Colonic mucosa (tissue), 4 donors: ENCODE data around the gene HOXA11. TPM values are rescaled to one million over a fixed set of nuclear protein-coding genes. Genes with fewer than 3 reads are reported as not detected.

ENCODE experiments used
- DNase-seq: peaks from one replicate; pipeline ENCODE4 v3.0.0-alpha.2; 2020
- H3K27ac ChIP-seq: fragments of 200-600 bp; one replicate; pipeline ENCODE4 v1.8.0; 2021
- H3K27me3 ChIP-seq: fragments of 200-600 bp; one replicate; pipeline ENCODE4 v1.8.0; 2021
- H3K36me3 ChIP-seq: fragments of 200-600 bp; one replicate; pipeline ENCODE4 v1.8.0; 2021
- H3K4me1 ChIP-seq: fragments of 200-600 bp; one replicate; pipeline ENCODE4 v1.8.0; 2021; ENCODE audit warnings: mild to moderate bottlenecking
- H3K4me3 ChIP-seq: fragments of 200-600 bp; one replicate; pipeline ENCODE4 v1.8.0; 2021
- H3K9ac ChIP-seq, 2 donors: one replicate each; pipeline ENCODE4 v1.7.0; 2013; ENCODE audit warnings: control low read depth in 2 of 2, low read depth in 2 of 2, low read length in 2 of 2
- H3K9me3 ChIP-seq: fragments of 200-600 bp; one replicate; pipeline ENCODE4 v1.8.0; 2021
- intact Hi-C: fragments of 100-400 bp; cut with DNase I; formaldehyde crosslinking; loops from one replicate; pipeline ENCODE4 v1.14.1; 2022
- total RNA-seq, 2 donors: library from RNA; stranded (reverse); fragmentation: NEBNext Ultra II Directional in 1 of 2; extraction: Animal tissue kit (Norgen Biotek cat#: 25700) in 1 of 2; gene quantifications; one replicate each; pipeline ENCODE4 v1.2.1, GENCODE V29; 2021
- TF ChIP-seq, protein P1 (sequence below): fragments of 200-600 bp; IDR thresholded peaks from one replicate; pipeline ENCODE4 v1.8.0; 2022; ENCODE audit warnings: antibody characterized with exemption, mild to moderate bottlenecking
- donor health status: healthy.
- donor health status: DM: no; HTN: no; CAD: no.
- donor health status: DM: no; HTN: no; CAD: no.

HOXA11 gene
- total RNA-seq, 2 donors from 2014 or later, result 2.9 to 3.7 TPM

DNA sequence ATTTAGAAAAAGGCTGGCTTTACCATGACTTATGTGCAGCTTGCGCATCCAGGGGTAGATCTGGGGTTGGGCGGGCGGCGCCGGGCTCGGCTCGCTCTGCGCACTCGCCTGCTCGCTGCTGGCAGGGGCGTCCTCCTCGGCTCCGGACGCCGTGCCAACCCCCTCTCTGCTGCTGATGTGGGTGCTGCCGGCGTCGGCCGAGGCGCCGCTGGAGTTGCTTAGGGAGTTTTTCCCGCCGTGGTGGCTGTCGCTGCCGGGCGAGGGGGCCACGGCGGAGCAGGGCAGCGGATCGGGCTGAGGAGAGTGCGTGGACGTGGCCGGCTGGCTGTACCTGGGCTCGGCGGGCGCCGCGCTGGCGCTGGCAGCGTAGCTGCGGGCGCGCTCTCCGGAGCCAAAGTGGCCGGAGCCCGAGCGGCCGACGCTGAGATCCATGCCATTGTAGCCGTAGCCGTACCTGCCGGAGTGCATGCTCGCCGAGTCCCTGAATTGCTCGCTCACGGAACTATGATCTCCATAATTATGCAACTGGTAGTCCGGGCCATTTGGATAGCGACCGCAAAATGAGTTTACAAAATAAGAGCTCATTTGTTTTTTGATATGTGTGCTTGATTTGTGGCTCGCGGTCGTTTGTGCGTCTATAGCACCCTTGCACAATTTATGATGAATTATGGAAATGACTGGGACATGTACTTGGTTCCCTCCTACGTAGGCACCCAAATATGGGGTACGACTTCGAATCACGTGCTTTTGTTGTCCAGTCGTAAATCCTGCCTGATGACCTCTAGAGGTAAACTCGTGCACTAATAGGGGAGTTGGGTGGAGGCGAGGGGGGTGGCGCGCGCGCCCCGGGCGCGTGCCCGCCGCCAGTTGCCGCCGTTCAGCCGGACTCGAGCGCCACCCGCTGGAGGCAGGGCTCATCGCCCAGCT lies 41.7 kb downstream of the HOXA11 start, which contains the start of gene HOXA5:
Gene HOXA5 (minus strand): TSS at position 659 of the 927 bp plus-strand sequence. CDS start 74 bp downstream, at position 585.
- Histone ChIP-seq H3K4me1 (peaks cover 17% of the 10 kb centered on the region), H3K36me3 (no peaks in the 10 kb centered on the region), H3K9me3 (no peaks in the 10 kb centered on the region), H3K27ac (peak within 1 kb of the TSS; percentile 84), H3K4me3 (peak within 1 kb of the TSS; percentile 43), H3K9ac (peak within 1 kb of the TSS; percentile 75 to 100), H3K27me3 (no peaks in the 10 kb centered on the region)
- TF ChIP-seq, protein P1, sequence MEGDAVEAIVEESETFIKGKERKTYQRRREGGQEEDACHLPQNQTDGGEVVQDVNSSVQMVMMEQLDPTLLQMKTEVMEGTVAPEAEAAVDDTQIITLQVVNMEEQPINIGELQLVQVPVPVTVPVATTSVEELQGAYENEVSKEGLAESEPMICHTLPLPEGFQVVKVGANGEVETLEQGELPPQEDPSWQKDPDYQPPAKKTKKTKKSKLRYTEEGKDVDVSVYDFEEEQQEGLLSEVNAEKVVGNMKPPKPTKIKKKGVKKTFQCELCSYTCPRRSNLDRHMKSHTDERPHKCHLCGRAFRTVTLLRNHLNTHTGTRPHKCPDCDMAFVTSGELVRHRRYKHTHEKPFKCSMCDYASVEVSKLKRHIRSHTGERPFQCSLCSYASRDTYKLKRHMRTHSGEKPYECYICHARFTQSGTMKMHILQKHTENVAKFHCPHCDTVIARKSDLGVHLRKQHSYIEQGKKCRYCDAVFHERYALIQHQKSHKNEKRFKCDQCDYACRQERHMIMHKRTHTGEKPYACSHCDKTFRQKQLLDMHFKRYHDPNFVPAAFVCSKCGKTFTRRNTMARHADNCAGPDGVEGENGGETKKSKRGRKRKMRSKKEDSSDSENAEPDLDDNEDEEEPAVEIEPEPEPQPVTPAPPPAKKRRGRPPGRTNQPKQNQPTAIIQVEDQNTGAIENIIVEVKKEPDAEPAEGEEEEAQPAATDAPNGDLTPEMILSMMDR, result peak; percentile 80
- intact Hi-C loops, result loop anchor here (5.0 kb wide), 1 partner anchor 36 kb away; no protein-coding TSS in a partner anchor
- DNase-seq, result peak; percentile 85

DNA sequence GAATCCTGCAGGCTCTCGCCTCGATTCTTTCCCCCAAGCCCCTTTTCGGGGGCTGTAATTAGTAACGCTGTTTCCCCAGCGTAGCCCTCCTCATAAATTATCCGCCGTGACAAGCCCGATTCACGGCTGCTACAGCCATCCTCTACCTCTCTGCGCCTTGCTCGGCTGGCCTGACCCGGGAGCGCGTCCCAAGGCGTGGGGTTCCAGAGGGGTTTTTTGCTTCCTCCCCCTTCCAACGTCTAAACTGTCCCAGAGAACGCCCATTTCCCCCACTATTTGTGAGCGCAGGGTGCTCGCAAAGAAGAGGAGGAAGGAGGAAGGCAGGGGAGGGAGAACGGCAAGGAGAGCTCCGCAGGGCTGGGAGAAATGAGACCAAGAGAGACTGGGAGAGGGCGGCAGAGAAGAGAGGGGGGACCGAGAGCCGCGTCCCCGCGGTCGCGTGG lies 42.4 kb downstream of the HOXA11 start:
- peak; percentile 32 for DNase-seq
- Histone ChIP-seq H3K9ac (peak overlapping the region; percentile 75 to 100), H3K27me3 (no peaks in the 10 kb centered on the region)

DNA sequence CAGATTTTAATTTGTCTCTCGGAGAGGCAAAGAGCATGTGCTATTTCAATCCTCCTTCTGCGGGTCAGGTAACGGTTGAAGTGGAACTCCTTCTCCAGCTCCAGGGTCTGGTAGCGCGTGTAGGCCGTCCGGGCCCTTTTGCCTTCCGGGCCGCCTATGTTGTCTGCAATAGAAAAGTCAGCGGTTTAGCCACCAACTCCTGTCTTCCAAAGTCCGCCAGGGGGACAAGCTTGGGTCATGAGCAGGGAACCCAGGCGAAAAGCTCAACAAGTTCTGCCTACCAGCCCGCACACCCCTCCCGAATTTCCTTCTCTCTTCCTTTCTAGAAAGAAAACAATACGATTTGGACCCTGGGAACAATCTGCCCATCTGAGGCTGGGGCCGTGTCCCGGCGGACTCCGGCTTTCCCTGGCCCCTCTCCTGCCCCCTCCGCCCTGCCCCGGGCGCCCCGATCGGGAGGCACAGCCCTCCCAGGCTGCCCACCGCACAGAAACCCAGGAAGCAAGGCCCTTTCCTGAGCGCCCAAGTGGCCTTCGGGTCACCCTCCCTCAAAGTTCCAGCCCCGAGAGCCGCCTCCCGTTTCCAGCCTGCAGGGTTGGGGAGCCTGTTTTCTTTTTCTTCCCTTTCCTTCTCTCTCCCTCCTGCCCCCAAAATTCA lies 43.0 kb downstream of the HOXA11 start:
- TF ChIP-seq, protein P1, result no peak
- Histone ChIP-seq H3K4me3 (peak overlapping the region; percentile 43), H3K4me1 (peaks cover 12% of the 10 kb centered on the region), H3K9ac (peak overlapping the region; percentile 75 to 100), H3K27me3 (no peaks in the 10 kb centered on the region), H3K9me3 (no peaks in the 10 kb centered on the region), H3K36me3 (no peaks in the 10 kb centered on the region), H3K27ac (peak overlapping the region; percentile 84)
- DNase-seq, result peak; percentile 53
- intact Hi-C loops, result loop anchor here (5.0 kb wide), 1 partner anchor 35 kb away; no protein-coding TSS in a partner anchor

More for the DNA sequence above, 42.4 kb downstream of the HOXA11 start:
- H3K36me3 ChIP-seq, result no peaks in the 10 kb centered on the region
- intact Hi-C loops, result loop anchor here (5.0 kb wide), 1 partner anchor 35 kb away; no protein-coding TSS in a partner anchor
- peaks cover 17% of the 10 kb centered on the region for H3K4me1 ChIP-seq
- peak overlapping the region; percentile 43 for H3K4me3 ChIP-seq
- no peaks in the 10 kb centered on the region for H3K9me3 ChIP-seq
- H3K27ac ChIP-seq, result peak overlapping the region; percentile 84
- TF ChIP-seq, protein P1, result no peak

DNA sequence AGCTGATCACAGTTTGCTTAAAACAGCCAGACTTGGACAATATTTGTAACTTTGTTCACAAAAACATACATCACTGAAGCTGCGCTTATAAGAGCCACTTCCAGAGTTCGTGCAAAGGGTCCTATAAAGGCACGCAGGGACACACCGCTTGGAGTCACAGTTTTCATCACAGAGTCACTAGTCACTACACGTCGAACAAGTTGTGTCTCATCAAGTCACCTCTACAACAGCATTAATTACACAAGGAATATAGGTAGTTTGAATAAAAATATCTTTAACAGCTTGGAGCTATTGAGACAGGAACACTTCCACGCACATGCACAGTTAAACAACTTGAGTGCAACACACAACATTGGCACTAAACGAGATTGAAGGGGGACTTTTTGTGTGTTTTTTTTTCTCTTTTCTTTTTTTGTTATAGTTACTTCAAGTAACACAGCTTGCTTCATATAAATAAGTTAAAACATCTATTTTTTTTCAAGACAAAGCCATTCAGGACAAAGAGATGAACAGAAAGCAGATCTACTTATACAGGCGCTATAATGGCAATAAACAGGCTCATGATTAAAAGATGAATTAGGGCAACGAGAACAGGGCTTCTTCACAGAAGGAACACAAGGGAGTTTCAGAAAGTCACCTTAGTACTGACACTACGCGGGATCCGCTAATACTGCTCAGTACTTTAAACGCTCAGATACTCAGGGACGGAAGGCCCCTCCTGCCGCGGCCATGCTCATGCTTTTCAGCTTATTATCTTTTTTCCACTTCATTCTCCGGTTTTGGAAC lies 43.7 kb downstream of the HOXA11 start:
- peak overlapping the region; percentile 43 for H3K4me3 ChIP-seq
- H3K27me3 ChIP-seq, result no peaks in the 10 kb centered on the region
- intact Hi-C loops, result loop anchor here (5.0 kb wide), 1 partner anchor 34 kb away; no protein-coding TSS in a partner anchor

More for the DNA sequence above, 43.7 kb downstream of the HOXA11 start:
- TF ChIP-seq, protein P1, result no peak
- Histone ChIP-seq H3K4me1 (peaks cover 9% of the 10 kb centered on the region), H3K27ac (peak overlapping the region; percentile 84), H3K36me3 (no peaks in the 10 kb centered on the region), H3K9ac (peak overlapping the region; percentile 75 to 100), H3K9me3 (no peaks in the 10 kb centered on the region)
- peak; percentile 27 for DNase-seq
